ENCODE data around the gene MSI2. TPM values are rescaled to one million over a fixed set of nuclear protein-coding genes. Genes with fewer than 3 reads are reported as not detected.

The MSI2 gene
- polyA plus RNA-seq, 3 donors, result 86.9 to 111 (median 91.4) TPM

- no peak for DNase-seq (ENCODE audit: extremely low read depth in 1 of 11, low read depth in 9 of 11, low spot score in 4 of 11)
These were observed 21.2 kb upstream of the MSI2 start for GRCh38 chr17:57235124-57235523.

GRCh38 chr17:57236686-57237299, 19.5 kb upstream of the MSI2 start:
- no peak for DNase-seq (ENCODE audit: extremely low read depth in 1 of 11, low read depth in 9 of 11, low spot score in 4 of 11)

- DNase-seq (ENCODE audit: extremely low read depth in 1 of 11, low read depth in 9 of 11, low spot score in 4 of 11), result no peak
These were observed 15.7 kb upstream of the MSI2 start for GRCh38 chr17:57240648-57241047.

GRCh38 chr17:57242148-57242547, 14.2 kb upstream of the MSI2 start:
- DNase-seq (ENCODE audit: extremely low read depth in 1 of 11, low read depth in 9 of 11, low spot score in 4 of 11), result no peak

- peak in 2 of 11 donors; percentile 45 to 52 for DNase-seq (ENCODE audit: extremely low read depth in 1 of 11, low read depth in 9 of 11, low spot score in 4 of 11)
These were observed 13.1 kb upstream of the MSI2 start for GRCh38 chr17:57243171-57243622.

- DNase-seq (ENCODE audit: extremely low read depth in 1 of 11, low read depth in 9 of 11, low spot score in 4 of 11), result no peak
These were observed 10.5 kb upstream of the MSI2 start for GRCh38 chr17:57245786-57246185.

- DNase-seq (ENCODE audit: extremely low read depth in 1 of 11, low read depth in 9 of 11, low spot score in 4 of 11), result no peak
These were observed 10.1 kb upstream of the MSI2 start for GRCh38 chr17:57246257-57246656.

GRCh38 chr17:57247261-57247660, 9.1 kb upstream of the MSI2 start:
- DNase-seq (ENCODE audit: extremely low read depth in 1 of 11, low read depth in 9 of 11, low spot score in 4 of 11), result no peak

- no peak for DNase-seq (ENCODE audit: extremely low read depth in 1 of 11, low read depth in 9 of 11, low spot score in 4 of 11)
These were observed 8.4 kb upstream of the MSI2 start for GRCh38 chr17:57247913-57248312.

- no peak for DNase-seq (ENCODE audit: extremely low read depth in 1 of 11, low read depth in 9 of 11, low spot score in 4 of 11)
These were observed 6.8 kb upstream of the MSI2 start for GRCh38 chr17:57249520-57249919.

- DNase-seq (ENCODE audit: extremely low read depth in 1 of 11, low read depth in 9 of 11, low spot score in 4 of 11), result no peak
These were observed 5.0 kb upstream of the MSI2 start for GRCh38 chr17:57251211-57251787.

- no peak for DNase-seq (ENCODE audit: extremely low read depth in 1 of 11, low read depth in 9 of 11, low spot score in 4 of 11)
These were observed 2.8 kb upstream of the MSI2 start for GRCh38 chr17:57253362-57254065.

- no peak for DNase-seq (ENCODE audit: extremely low read depth in 1 of 11, low read depth in 9 of 11, low spot score in 4 of 11)
These were observed 1.0 kb upstream of the MSI2 start for GRCh38 chr17:57255182-57255775.

GRCh38 chr17:57256708-57257112, 387 bp downstream of the MSI2 start:
- DNase-seq (ENCODE audit: extremely low read depth in 1 of 11, low read depth in 9 of 11, low spot score in 4 of 11), result no peak

- no peak for DNase-seq (ENCODE audit: extremely low read depth in 1 of 11, low read depth in 9 of 11, low spot score in 4 of 11)
These were observed 1.0 kb downstream of the MSI2 start for GRCh38 chr17:57257195-57257894.

- DNase-seq (ENCODE audit: extremely low read depth in 1 of 11, low read depth in 9 of 11, low spot score in 4 of 11), result no peak
These were observed 1.9 kb downstream of the MSI2 start for GRCh38 chr17:57257895-57258851.

- DNase-seq (ENCODE audit: extremely low read depth in 1 of 11, low read depth in 9 of 11, low spot score in 4 of 11), result no peak
These were observed 3.0 kb downstream of the MSI2 start for GRCh38 chr17:57259306-57259705.

- no peak for DNase-seq (ENCODE audit: extremely low read depth in 1 of 11, low read depth in 9 of 11, low spot score in 4 of 11)
These were observed 3.5 kb downstream of the MSI2 start for GRCh38 chr17:57259817-57260216.

All from renal cortex interstitium (tissue), 11 donors.